Activated CD8-positive, alpha-beta memory T cell treated with anti-CD3 and anti-CD28 coated beads, Interleukin-2, amount 50 U/mL, for 4 hours (primary cell): Measurements from ENCODE around the gene CHCHD6.

Experiments
- DNase-seq: peaks from one replicate; pipeline ENCODE4 v3.0.0-alpha.2; 2020

CHCHD6 gene

DNA sequence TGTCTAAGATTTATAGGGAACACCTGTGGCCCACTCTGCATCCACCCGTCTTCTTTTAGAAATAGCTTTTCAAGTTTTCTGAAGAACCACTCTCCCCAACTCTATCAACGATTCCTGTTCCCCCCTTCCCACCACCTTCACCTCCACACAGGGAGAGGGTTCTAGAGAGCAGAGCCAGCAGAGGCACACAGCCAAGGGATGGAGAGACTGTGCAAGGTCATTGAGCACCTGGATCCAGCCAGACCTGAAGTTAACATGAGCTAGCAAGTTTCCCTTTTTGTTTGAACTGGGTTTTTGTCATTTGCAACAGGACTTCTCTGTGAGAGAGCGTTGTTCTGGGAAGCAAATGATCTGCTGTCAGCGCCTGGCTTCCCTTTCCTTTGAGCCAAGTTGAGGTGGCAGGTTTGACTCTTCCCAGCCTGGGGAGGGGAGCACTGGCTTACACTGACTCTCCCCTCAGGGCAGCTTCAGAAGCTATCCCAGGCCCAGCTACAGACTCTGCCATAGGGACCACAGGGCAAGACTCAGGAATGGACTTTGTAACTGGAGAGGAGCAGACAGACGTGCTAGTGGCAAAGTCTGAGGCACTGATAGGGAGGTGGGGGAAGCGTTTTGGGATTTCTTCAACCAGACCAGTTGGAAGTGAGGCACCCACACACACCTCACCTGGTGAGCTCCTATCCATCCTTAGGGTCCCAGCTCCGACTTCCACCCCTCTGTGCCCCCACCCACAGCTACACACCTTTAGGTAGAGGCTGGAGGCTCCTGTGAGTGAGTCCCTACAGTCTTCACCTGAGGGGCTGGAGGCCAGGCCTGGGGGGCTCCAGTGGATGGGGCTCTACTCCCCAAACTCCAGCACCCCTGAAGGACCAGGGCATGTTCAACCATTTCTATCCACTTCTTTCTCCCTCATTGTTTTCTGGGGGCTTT, 259.5 kb downstream of the CHCHD6 start:
- peak; percentile 4 for DNase-seq

DNA sequence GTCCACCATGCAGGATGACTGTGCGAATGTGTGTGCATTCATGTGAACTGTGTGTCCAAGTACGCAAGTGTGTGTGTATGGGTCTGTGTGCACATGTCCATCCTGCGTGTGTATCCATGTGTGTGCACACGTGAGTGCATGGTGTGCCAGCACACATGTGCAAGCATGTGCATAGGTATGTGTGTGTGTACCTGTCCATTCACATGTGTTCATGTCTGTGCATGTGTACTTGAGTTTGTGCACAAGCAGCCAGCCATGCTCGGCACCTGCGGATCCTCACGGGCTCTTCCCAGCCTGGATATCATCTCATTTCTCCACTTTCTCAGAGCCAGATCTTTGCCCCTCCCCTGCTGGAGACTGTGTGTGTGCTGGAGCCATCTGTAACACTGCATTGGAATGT, 260.2 kb downstream of the CHCHD6 start:
- peak; percentile 4 for DNase-seq

DNA sequence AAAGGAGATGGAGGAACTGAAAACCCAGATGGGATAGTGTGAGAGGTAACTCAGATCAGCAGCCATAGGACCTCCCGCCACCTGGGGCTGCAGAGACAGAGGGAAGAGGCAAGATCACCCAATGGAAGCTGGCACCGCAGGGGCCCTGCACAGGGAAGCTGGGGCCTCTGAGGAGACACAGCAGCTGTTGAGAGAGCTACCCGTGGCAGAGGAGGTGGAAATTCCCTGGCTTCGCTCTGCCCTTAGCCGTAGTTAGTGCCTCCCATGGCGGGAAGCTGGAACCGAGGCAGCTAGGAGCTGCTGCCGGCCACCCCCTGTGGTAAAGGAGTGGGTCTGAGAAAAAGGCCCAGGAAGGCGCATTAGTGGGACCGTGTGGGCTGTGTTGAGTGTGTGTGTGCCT, 260.9 kb downstream of the CHCHD6 start:
- peak; percentile 13 for DNase-seq

DNA sequence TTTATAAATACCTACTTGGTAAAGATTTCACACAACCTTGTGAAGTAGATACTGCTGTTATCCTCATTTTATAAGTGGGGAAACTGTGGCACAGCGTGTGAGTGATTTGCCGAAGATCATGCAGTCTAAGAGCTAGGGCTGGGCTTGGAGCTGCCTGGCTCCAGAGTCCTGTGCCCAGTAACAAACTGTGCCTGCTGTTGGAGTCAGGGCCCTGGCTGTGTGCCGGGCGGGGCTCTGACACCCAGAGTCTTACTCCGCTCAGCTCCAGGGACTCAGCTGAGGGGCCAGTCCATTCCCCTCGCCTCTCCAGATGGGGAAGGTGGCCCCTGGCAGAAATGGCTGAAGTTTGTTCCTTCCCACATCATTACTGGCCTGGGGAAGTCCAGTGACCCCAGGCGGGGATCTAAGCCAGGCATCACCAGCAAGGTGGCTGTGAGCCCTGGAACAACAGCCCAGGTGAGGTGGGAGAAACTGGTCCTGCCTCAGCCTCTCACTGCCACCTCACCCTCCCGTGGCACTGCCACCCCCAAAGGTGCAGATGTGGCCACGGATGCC, 261.6 kb downstream of the CHCHD6 start:
- DNase-seq: no peak

DNA sequence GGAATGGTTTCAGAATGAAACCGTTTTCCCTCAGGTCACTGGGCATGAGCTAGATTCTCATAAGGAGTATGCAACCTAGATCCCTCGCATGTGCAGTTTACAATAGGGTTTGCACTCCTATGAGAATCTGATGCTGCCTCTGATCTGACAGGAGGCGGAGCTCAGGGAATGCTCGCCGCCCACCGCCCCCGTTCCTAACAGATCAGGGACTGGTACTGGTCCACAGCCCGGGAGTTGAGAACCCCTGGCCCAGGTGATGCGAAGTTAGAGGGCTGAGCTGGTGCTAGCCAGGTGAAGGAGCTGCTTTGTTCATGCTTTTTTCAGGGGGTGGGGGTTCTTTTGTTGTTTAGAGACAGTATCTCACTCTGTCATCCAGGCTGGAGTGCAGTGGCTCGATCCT, 263.3 kb downstream of the CHCHD6 start:
- no peak for DNase-seq

DNA sequence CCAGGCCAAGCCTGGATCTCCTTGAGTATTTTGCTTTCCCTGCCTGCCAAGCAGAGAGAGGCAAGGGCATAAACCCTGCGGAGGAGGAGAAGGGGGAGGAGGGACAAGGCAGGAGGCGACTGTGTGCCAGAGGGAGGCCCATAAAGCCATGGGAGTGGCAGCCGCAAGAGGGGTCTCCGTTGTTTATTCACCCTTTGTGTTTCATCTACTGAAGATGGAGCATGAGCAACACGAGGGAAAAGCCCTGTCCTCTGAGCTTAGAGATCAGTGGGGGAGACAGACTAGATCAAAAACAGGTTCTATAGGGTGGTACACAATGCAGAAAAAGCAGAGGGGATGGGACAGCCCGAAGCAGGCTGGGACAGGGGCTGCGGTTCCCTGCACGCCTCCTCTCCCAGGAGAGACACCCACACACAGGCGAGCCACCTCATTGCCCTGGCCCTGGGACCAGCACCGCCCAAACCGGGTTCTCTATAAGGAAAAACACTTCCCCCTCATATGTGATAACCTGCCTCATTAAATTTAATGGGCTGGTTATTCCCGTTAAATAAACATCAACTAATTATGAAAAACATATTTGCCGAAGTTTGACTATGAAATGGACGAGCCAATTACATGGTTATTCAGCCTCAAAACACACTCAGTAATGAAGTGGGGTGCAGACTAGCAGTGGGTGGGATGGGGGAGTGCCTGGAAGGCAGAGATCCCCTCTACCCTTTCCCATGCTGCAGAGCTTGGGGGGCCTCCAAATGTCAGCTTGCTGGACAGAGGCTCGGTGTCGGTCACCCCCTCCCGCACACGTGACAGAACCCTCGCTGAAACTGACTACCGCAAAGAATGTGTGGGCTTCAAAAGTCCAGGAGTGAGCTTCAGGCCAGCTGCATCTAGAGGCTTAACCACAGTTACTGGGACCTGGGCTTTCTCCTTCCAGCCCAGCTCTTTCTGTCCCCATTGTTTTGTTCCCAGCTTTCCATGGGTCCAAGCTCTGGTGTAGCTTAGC, 264.7 kb downstream of the CHCHD6 start:
- no peak for DNase-seq

DNA sequence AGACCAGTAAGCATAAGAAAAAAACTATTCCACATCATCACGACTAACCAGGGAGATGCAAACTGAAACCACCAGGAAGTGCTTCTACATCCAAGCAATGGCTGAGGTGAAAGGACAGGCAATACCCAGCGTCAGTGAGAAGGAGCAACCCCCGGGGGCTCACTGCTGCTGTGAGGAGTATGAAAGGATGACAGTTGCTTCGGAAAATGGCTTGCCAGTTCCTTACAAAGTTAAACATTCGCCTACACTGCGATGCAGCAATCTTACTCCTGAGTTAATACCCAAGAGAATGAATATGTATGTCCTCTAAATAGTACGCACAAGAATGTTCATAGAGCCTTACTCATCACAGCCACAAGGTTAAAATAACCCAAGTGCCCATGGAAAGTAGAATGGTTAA, 265.5 kb downstream of the CHCHD6 start:
- DNase-seq: no peak

DNA sequence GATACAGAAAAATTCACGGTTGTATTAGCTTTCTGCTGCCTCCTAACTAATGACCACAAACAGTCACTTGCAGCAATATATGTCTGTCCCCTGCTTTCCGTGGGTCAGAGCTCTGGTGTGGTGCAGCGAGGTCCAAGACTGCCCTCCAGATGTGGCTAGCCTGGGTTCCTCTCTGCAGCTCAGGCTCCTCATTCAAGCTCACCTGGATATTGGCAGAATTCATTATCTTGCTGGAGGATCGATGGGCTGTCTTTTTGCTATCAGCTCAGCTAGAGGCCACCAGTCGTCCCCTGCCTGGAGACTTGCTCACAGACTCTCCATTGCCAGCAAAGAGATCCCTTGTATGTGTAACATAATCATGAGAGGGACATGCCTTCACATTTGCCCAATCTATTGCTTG, 266.1 kb downstream of the CHCHD6 start:
- no peak for DNase-seq

DNA sequence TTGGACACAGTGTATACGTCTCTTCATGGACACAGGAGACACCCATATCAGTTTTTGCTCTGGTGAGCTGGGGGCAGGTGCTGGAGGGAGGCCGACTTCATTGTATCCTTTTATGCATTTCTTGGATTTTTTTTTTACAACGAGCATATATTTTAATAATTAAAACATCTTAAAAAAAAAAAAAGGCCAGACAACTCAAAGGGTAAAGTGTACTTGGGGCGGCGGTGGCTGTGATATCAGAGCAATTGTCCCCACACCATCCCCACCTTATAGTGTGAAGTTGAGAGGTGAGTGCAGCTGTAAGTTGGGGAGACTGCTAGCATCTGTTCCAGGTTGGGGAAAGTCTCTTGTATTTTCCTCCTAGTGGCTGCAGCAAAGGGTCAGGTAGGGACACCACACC, 266.9 kb downstream of the CHCHD6 start:
- DNase-seq: no peak

DNA sequence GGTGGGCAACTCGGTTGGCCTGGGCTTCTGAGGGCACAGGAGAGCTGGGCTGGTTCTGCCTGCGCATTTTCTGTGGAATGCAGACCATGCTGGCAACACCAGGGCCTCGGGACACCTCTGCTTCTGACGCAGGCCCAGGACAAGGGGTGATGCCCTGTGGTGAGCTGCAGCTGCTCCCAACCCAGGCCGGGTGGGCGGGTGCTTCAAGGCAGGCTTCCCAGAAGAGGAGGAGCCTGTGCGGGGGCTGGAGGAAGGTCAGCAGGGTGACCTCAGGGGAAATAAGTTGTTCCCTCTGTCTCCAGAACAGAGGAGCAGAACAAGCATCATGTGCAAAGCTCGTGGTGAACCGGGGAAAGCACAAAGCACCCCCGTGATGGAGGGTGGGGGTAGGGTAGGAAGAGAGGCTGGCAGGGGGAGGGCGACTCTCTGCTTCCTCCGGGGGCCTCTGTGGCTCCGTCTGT, 267.9 kb downstream of the CHCHD6 start:
- DNase-seq: no peak

DNA sequence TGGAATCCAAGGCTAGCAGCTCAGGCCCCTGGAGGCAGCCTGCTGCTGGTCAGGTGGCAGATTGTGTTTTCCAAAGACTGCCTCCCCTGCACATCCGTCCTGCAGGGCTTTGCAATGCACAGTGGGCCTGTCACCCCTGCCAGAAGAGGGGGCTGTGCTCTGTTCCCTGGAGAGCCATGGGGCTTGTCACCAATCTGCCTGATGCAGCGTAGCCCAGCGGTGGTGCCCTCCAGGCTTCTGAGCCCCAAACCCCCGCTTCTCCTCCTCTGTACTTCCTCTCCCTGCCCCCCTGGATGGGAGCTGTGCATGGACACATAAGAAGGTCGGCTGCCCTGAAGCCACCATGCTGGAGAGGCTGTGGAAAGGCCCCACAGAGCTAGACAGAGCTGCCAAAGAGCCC, 268.8 kb downstream of the CHCHD6 start:
- no peak for DNase-seq

DNA sequence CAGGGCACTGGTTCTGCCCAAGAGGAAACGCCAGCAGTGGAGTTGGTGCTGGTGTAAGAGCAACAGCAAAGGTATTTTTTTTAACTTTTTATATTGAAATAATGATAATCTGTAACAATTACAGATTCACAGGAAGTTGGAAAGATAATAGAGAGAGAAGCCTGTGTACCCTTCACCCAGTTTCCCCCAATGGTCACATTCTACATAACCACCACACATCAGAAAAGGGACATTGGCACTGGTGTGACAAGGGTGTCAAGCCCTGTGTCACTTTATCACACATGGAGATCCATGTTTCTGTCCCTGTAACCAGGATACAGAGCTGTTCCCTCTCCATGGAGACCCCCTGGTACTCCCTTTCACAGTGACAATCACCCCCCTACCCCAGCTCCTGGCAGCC, 269.8 kb downstream of the CHCHD6 start:
- no peak for DNase-seq

DNA sequence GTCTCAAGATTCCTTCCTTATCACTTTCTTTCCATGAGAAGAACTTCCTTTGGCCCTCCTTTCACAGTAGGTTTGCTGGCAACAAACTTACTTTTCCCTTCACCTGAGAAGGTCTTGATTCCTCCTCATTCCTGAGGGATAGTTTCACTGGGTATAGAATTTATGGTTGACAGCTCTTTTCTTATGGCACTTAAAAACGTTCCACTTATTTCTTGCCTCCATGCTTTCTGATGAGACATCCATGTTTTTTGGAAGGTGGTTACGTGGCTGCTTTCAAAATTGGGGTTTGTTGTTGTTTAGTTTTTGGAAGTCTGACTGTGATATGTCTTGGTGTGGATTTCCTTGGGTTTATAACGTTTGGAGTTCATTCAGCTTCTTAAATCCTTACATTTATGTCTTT, 270.7 kb downstream of the CHCHD6 start:
- no peak for DNase-seq

DNA sequence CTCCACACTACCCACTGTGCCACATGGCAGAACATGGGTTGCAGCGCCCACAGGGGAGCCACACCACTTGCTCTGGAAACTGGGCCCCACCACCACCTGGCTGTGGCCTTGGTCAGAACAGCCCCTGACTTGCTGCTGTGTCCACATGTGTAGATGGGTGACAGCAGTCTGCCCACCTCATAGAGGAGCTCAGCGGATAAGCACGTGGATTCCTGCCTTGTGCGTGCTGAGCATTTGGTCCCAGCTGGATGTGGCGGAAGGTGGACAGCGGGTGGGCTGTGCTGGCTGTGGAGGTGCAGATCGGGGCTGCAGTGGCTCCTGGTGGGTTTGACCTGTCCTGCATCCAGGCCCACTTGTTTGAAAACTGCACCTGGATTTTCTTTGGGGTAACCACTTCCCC, 272.9 kb downstream of the CHCHD6 start:
- DNase-seq: no peak

DNA sequence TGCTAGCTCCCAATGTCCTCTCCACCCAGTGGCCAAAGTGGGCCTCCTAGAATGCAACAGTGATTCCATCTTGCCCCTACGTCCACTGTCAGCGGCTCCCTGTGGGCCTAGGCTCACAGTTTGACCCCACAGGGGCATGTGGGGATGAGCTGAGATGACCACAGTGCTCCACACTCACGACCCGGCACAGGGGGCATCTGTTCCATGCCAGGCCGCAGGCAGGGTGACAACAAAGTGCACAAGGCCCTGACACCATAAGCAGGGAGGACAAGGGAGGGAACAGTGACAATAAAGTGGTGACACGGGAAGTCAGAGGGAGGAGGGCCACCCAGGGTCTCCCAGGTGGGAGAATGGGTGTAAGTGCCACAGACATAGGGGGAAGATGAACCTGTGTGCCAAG, 273.8 kb downstream of the CHCHD6 start:
- DNase-seq: no peak

DNA sequence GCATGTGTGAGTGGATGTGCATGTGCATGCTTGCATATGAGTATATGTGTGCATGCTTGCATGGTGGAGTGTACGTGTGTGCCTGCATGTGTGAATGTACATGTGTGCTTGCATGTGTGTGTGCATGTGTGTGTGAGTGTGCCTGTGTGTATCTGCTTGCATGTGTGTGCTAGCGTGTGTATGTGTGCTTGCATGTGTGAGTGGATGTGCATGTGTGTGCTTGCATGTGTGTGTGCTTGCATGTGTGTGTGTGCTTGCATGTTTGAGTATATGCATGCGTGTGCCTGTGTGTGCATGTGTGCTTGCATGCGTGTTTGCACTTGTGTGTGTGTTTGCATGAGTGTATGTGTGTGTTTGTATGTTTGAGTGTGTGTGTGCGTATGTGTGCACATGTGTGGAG, 274.3 kb downstream of the CHCHD6 start:
- DNase-seq: no peak

DNA sequence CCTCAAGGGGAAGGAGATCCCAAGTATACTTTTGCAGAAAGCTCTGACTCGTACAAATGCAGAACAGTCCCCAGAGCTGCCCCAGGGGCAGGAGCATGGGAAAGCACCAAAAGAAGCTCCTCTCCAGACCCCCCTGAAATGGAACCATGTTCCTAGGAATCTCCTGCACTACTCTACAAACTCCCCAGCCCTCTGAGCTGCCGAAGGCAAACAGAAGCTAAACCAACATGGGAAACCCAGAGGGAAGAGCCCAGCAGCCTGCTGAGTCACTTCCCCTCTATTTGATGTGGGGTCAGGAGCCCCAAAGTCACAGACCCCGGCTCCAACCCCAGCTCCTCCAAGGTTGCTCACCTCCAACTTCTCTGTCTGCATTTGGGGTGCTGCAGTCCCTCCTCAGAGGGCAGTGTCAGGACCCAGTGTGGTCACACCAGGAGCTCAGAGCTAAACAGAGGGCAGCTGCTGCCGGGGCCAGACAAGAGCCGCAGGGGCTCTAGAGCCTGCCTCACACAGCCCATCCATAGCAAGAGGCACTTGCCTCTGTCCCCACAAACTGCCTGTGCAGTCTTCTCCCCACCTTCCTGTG, 275.1 kb downstream of the CHCHD6 start:
- no peak for DNase-seq

DNA sequence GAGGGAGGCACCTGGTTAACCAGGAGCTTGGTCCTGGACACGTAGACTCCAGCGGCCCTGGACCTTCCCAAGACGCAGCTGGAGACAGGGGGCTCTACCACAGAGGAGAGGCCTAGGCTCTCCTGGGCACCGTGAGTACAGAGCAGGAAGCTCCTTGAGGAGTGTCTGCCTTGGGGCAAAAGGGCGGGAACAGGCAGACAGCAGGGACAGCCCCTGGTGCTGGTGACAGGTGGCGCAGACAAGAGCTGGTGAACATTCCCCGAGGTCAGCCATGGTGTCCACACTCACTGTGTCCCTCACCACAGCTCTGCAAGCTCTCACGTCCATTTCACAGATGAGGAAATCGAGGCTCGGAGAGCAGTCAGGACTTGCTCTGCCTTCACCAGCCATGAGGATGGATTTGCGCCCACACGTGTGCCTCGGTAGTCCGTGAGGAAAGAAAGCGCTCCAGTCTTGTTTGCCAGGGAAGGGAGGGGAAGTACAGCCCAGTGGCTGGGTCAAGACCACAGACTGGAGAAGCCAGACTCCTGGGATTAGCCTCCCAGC, 276.3 kb downstream of the CHCHD6 start:
- DNase-seq: no peak

DNA sequence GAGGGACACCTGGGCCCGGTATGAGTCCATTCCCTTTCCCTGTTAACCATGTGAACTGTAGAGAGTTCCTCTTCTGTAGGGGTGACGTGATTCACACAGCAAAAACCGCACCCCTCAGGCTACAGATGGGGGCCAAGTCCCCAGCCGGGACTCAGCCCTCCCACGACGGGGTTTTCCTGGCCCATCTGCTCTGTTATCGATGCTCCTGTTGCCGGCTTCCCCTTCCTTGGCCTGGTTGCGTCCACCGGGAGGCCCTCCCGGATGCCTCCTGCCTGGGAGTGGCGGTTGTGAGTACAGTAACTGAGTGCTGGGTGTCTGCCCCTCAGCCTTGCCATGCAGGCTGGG, 278.1 kb downstream of the CHCHD6 start:
- peak; percentile 71 for DNase-seq

DNA sequence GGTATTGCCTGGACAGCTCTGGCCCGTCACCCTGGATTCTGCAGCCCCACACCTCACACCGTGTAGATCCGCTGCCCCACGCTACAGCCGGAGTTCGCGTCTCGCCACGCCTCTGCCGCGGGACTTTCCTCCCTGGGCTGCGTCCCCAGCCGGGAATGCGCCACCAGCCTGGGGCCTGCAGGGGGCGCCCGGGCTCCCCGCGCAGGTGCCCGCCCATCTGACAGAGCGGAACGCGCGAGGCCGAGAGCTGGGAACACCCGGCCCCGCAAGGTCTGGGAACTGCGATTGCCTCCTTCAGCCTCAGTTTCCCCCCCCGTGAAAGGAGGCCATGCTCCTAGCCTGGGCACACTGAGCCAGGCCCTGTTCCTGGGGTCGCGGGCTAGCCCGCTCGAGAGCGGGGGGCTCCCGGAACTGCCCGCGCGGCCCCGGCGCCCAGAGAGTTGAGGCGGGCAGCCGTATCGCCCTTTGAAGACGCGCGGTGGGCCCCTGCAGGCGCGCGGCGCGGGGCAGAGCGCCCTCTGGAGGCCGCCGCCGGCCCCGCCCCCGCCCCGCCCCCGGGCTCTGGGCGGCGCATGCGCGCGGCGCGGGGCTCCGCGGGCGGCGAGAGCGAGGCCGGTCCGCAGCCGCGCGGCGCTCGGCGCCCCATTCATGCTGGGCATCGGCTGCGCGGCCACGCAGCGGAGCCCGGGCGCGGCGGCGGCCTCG, 278.6 kb downstream of the CHCHD6 start, which contains the start of gene PLXNA1:
Gene PLXNA1 (plus strand): TSS at position 645 of the 705 bp plus-strand sequence. CDS start 5,479 bp downstream, outside the sequence.
- DNase-seq: peak; percentile 87

DNA sequence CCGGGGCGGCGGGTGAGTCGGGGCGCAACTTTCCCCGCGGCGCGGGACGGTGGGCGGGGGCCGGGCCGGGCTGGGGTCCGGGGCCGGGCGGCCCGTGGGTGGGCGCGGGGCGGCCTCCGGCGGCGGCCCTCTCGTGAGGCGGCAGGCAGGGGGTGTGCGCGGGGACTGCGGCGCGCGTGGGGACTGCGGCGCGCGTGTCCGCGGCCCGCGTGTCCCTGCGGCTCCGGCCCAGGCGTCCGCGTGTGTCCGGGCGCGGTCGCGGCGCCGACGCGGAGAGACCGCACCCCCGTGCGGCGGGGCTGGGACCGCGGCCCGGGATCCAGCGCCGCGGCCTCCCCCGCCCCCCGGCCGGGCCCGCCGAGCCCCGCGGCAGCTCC, 279.2 kb downstream of the CHCHD6 start:
- peak; percentile 30 for DNase-seq
